HepG2 (cell line): ENCODE results near the gene PIGO. TPM values are rescaled to one million over a fixed set of nuclear protein-coding genes. Genes with fewer than 3 reads are reported as not detected.
A peak's percentile ranks its signal among the peaks of the same experiment; 100 is the strongest.

Experiments
- AFF4 ChIP-seq: sonication (generic); formaldehyde crosslinking; IDR thresholded peaks from 2 replicates; pipeline ENCODE4 v1.4.0; 2020; ENCODE audit warnings: missing genetic modification reagents
- ATM ChIP-seq: fragments of 450-650 bp; IDR thresholded peaks from 2 replicates; pipeline ENCODE4 v1.7.1; 2017; ENCODE audit warnings: mild to moderate bottlenecking, borderline replicate concordance
- CBFB ChIP-seq: sonication (generic); formaldehyde crosslinking; IDR thresholded peaks from 2 replicates; pipeline ENCODE4 v1.4.0; 2020; ENCODE audit warnings: missing genetic modification reagents
- DR1 ChIP-seq: sonication (generic); formaldehyde crosslinking; IDR thresholded peaks from 2 replicates; pipeline ENCODE4 v1.8.0; 2021; ENCODE audit warnings: mild to moderate bottlenecking, missing genetic modification reagents, inconsistent platforms
- MTF1 ChIP-seq: sonication (generic); formaldehyde crosslinking; IDR thresholded peaks from 2 replicates; pipeline ENCODE4 v1.5.0; 2020; ENCODE audit warnings: missing genetic modification reagents
- MXD3 ChIP-seq: IDR thresholded peaks from 2 replicates; pipeline ENCODE4 v1.6.1; 2016; ENCODE audit warnings: mild to moderate bottlenecking, missing biosample characterization, missing genetic modification reagents
- PAXIP1 ChIP-seq: sonication (generic); formaldehyde crosslinking; conservative IDR thresholded peaks from 2 replicates; pipeline ENCODE4 v1.4.0; 2020; ENCODE audit warnings: mild to moderate bottlenecking, missing genetic modification reagents, moderate library complexity
- POLR2A ChIP-seq, 2 experiments: IDR thresholded peaks; 2 replicates each; pipeline ENCODE4 v1.6.1; 2011; ENCODE audit warnings: low read depth in 2 of 2, low read length in 2 of 2, mild to moderate bottlenecking in 1 of 2, moderate library complexity in 1 of 2; ENCODE audit not compliant: insufficient read depth in 1 of 2
- RFX1 ChIP-seq: fragments of 450-650 bp; IDR thresholded peaks from 2 replicates; pipeline ENCODE4 v1.6.1; 2017
- SCMH1 ChIP-seq: sonication (generic); formaldehyde crosslinking; IDR thresholded peaks from 2 replicates; pipeline ENCODE4 v1.9.0; 2021; ENCODE audit warnings: missing genetic modification reagents, mild to moderate bottlenecking, borderline replicate concordance
- SMARCE1 ChIP-seq: fragments of 450-650 bp; IDR thresholded peaks from 2 replicates; pipeline ENCODE4 v1.6.1; 2017; ENCODE audit warnings: borderline replicate concordance
- TBX3 ChIP-seq: fragments of 450-650 bp; IDR thresholded peaks from 2 replicates; pipeline ENCODE4 v1.6.1; 2017; ENCODE audit warnings: antibody characterized with exemption, mild to moderate bottlenecking, inconsistent platforms, borderline replicate concordance
- XBP1 ChIP-seq: sonication (generic); formaldehyde crosslinking; IDR thresholded peaks from 2 replicates; pipeline ENCODE4 v1.5.0; 2020; ENCODE audit warnings: missing genetic modification reagents
- ZBTB39 ChIP-seq: sonication (generic); formaldehyde crosslinking; IDR thresholded peaks from 2 replicates; pipeline ENCODE4 v1.5.0; 2020; ENCODE audit warnings: missing genetic modification reagents
- ZBTB8A ChIP-seq: sonication (generic); formaldehyde crosslinking; IDR thresholded peaks from 2 replicates; pipeline ENCODE4 v1.4.0; 2020; ENCODE audit warnings: mild to moderate bottlenecking, low read depth, missing genetic modification reagents, borderline replicate concordance
- ZNF20 ChIP-seq: sonication (generic); formaldehyde crosslinking; IDR thresholded peaks from 2 replicates; pipeline ENCODE4 v1.4.0; 2020; ENCODE audit warnings: mild to moderate bottlenecking, moderate library complexity, missing genetic modification reagents
- ZNF275 ChIP-seq: sonication (generic); formaldehyde crosslinking; IDR thresholded peaks from 2 replicates; pipeline ENCODE4 v1.8.0; 2022; ENCODE audit warnings: missing genetic modification reagents, mild to moderate bottlenecking, inconsistent platforms, borderline replicate concordance
- ZNF773 ChIP-seq: sonication (generic); formaldehyde crosslinking; IDR thresholded peaks from 2 replicates; pipeline ENCODE4 v1.4.0; 2020; ENCODE audit warnings: missing genetic modification reagents, borderline replicate concordance
- ZNF782 ChIP-seq: sonication (generic); formaldehyde crosslinking; IDR thresholded peaks from 2 replicates; pipeline ENCODE4 v1.4.0; 2020; ENCODE audit warnings: missing genetic modification reagents, mild to moderate bottlenecking, borderline replicate concordance
- polyA plus RNA-seq, 8 experiments: library from polyadenylated mRNA; depleted of rRNA in 3 of 8; stranded (reverse) in 7 of 8; unstranded in 1 of 8; fragments of >200 nt; fragmentation: Illumina TruSeq in 4 of 8; extraction: Trizol in 4 of 8; gene quantifications; 2 replicates each; pipeline versions ENCODE4 v1.2.1 to v1.2.3, GENCODE V29; 2011 to 2016; ENCODE audit warnings: low read depth in 4 of 8, missing spikeins in 1 of 8, mixed read lengths in 1 of 8; ENCODE audit not compliant: insufficient read depth in 1 of 8
- total RNA-seq, 5 experiments: library from RNA; depleted of rRNA; stranded (reverse); fragments of >200 nt; fragmentation: Illumina TruSeq; extraction: Trizol; gene quantifications; 2 replicates each; pipeline ENCODE4 v1.2.3, GENCODE V29; 2016; ENCODE audit warnings: low read depth in 1 of 5

PIGO gene
- total and polyA plus RNA-seq, 2 of the 13 experiments (the other 11 are each of a cell fraction or from before 2014, with no cell fraction given) = 20.5 to 26.2 TPM

- peak; percentile 60 for TF ChIP-seq PAXIP1 (CRISPR knock-in tag)
- TF ChIP-seq ZNF782 (CRISPR knock-in tag) = peak; percentile 88; the same call in 1 of the 2 replicates
- TF ChIP-seq SCMH1 (CRISPR knock-in tag) = no peak
- TF ChIP-seq ATM = no peak
- no peak for TF ChIP-seq XBP1 (CRISPR knock-in tag)
- no peak for TF ChIP-seq RFX1
- TF ChIP-seq DR1 (CRISPR knock-in tag) = 0 out of 2 replicates have a peak, but pooled peaks have one; percentile 34
- no peak for TF ChIP-seq SMARCE1
- TF ChIP-seq MTF1 = no peak
- 0 out of 2 replicates have a peak, but pooled peaks have one; percentile 47 for TF ChIP-seq MXD3 (CRISPR knock-in tag)
- peak in 1 of 2 experiments; percentile 79; a peak in 2 of 4 replicates for TF ChIP-seq POLR2A (IDR thresholded peaks at IDR 0.05; ENCODE audit: insufficient read depth in 1 of 2, low read depth in 2 of 2, low read length in 2 of 2)
- peak; percentile 21; the same call in 1 of the 2 replicates for TF ChIP-seq ZNF275 (CRISPR knock-in tag)
- TF ChIP-seq ZBTB39 = no peak
- TF ChIP-seq TBX3 = no peak
- TF ChIP-seq ZBTB8A (CRISPR knock-in tag) = peak; percentile 90; the same call in 1 of the 2 replicates
- TF ChIP-seq CBFB (CRISPR knock-in tag) = 0 out of 2 replicates have a peak, but pooled peaks have one; percentile 29
- no peak for TF ChIP-seq ZNF773 (CRISPR knock-in tag)
- peak; percentile 44; the same call in 1 of the 2 replicates for TF ChIP-seq ZNF20 (CRISPR knock-in tag)
- peak; percentile 62 for TF ChIP-seq AFF4 (CRISPR knock-in tag)
Measured at GRCh38 chr9:35071814-35072460, 24.5 kb downstream of the PIGO start (continued).
